Fibroblast of pulmonary artery (primary cell): ENCODE results near the gene FBRSL1.

Experiments
- DNase-seq: peaks from one replicate; pipeline ENCODE4 v3.0.0-alpha.2; 2010; ENCODE audit warnings: low read depth
- H3K4me3 ChIP-seq: replicated peaks from 2 replicates; pipeline ENCODE4 v1.5.1; 2011; ENCODE audit warnings: low read depth, mild to moderate bottlenecking, control low read depth, low read length, moderate library complexity
- CTCF ChIP-seq: IDR thresholded peaks from 2 replicates; pipeline ENCODE4 v1.5.1; 2011; ENCODE audit warnings: mild to moderate bottlenecking, control low read depth, low read length, inconsistent platforms; ENCODE audit errors: missing control alignments

FBRSL1 gene

GRCh38 chr12:132522592-132523380, 32.8 kb downstream of the FBRSL1 start:
- no peak overlapping the region for H3K4me3 ChIP-seq
- TF ChIP-seq CTCF, result no peak
- no peak for DNase-seq

GRCh38 chr12:132523576-132524331, 33.8 kb downstream of the FBRSL1 start:
- peak; percentile 75 for TF ChIP-seq CTCF
- no peak overlapping the region for H3K4me3 ChIP-seq
- peak; percentile 53 for DNase-seq

GRCh38 chr12:132524405-132524804, 34.5 kb downstream of the FBRSL1 start:
- TF ChIP-seq CTCF, result no peak
- DNase-seq, result no peak
- H3K4me3 ChIP-seq, result no peak overlapping the region

- no peak for DNase-seq
- H3K4me3 ChIP-seq, result no peak overlapping the region
- no peak for TF ChIP-seq CTCF
Measured at GRCh38 chr12:132525011-132525832, 35.3 kb downstream of the FBRSL1 start.

- TF ChIP-seq CTCF, result no peak
- DNase-seq, result no peak
- H3K4me3 ChIP-seq, result no peak overlapping the region
Measured at GRCh38 chr12:132525833-132526455, 36.0 kb downstream of the FBRSL1 start.

GRCh38 chr12:132527186-132527882, 37.4 kb downstream of the FBRSL1 start:
- no peak for TF ChIP-seq CTCF
- H3K4me3 ChIP-seq, result no peak overlapping the region

More at GRCh38 chr12:132527186-132527882, 37.4 kb downstream of the FBRSL1 start:
- DNase-seq, result no peak
